Endothelial cell of umbilical vein (primary cell): ENCODE data around the gene PSMA7. TPM values are rescaled to one million over a fixed set of nuclear protein-coding genes. Genes with fewer than 3 reads are reported as not detected.

Experiments
- BruUV-seq: library from RNA; stranded (reverse); fragments of 400-500 nt; replicated peaks from 2 replicates; lab custom pipeline; 2021; lab: Mats Ljungman, UMichigan
- CTCF ChIA-PET: fragments of 300-600, 350-600 bp; sonication (Branson Sonifier 250); formaldehyde crosslinking; loops from one replicate; lab custom pipeline; 2021; ENCODE audit warnings: antibody characterized with exemption, inconsistent platforms; lab: Charles Lee
- POLR2A ChIA-PET: fragments of 300-600, 350-600 bp; sonication (Branson Sonifier 250); formaldehyde crosslinking; loops from one replicate; lab custom pipeline; 2021; ENCODE audit warnings: antibody characterized with exemption, inconsistent platforms; lab: Charles Lee
- DNase-seq: peaks from one replicate; pipeline ENCODE4 v3.0.0-alpha.2; 2011; ENCODE audit warnings: low read depth, low spot score
- FAIRE-seq: peaks from 2 replicates; lab custom pipeline; 2011; peaks lifted over from hg19 to GRCh38; lab: Jason Lieb, UNC
- H2AFZ ChIP-seq: 2 replicates; pipeline ENCODE4 v1.6.0; 2012; ENCODE audit warnings: low read depth, low read length, control low read depth, inconsistent platforms
- H3K27ac ChIP-seq: 2 replicates; pipeline ENCODE4 v1.5.1; 2011; ENCODE audit warnings: low read depth, mild to moderate bottlenecking, control low read depth, low read length, moderate library complexity; ENCODE audit not compliant: insufficient read depth
- H3K27me3 ChIP-seq, 2 experiments: 2 replicates each; pipeline versions ENCODE4 v1.6.0 to v1.6.1; 2011; ENCODE audit warnings: low read length in 2 of 2, mixed read lengths in 1 of 2; ENCODE audit not compliant: control insufficient read depth in 2 of 2, insufficient read depth in 2 of 2
- H3K36me3 ChIP-seq, 2 experiments: 2 replicates in 1 of 2; 3 replicates in 1 of 2; pipeline ENCODE4 v1.5.1; 2011; ENCODE audit warnings: low read length in 2 of 2, mild to moderate bottlenecking in 1 of 2, moderate library complexity in 1 of 2; ENCODE audit not compliant: control insufficient read depth in 2 of 2, insufficient read depth in 2 of 2; ENCODE audit errors: extremely low read depth in 1 of 2
- H3K4me1 ChIP-seq: 3 replicates; pipeline ENCODE4 v1.5.1; 2011; ENCODE audit warnings: mild to moderate bottlenecking, low read length; ENCODE audit not compliant: control insufficient read depth, insufficient read depth; ENCODE audit errors: extremely low read depth
- H3K4me2 ChIP-seq: 2 replicates; pipeline ENCODE4 v1.6.1; 2011; ENCODE audit warnings: low read length, control low read depth, mixed read lengths; ENCODE audit not compliant: insufficient read depth
- H3K4me3 ChIP-seq, 3 experiments: fragments of 200-600 bp in 1 of 3; sonication (generic), shearing (Covaris generic) in 1 of 3; replicated peaks in 1 of 3; 2 replicates each; pipeline ENCODE4 v1.5.1; 2011 to 2016; ENCODE audit warnings: control low read depth in 3 of 3, low read length in 3 of 3, mild to moderate bottlenecking in 2 of 3, inconsistent platforms in 1 of 3, low read depth in 1 of 3, moderate library complexity in 1 of 3; ENCODE audit not compliant: insufficient read depth in 1 of 3
- H3K79me2 ChIP-seq: 2 replicates; pipeline ENCODE4 v1.6.0; 2012; ENCODE audit warnings: low read length, inconsistent platforms; ENCODE audit not compliant: control insufficient read depth, insufficient read depth
- H3K9ac ChIP-seq: replicated peaks from 2 replicates; pipeline ENCODE3; 2011; ENCODE audit warnings: low read length, control low read depth; ENCODE audit not compliant: insufficient read depth; ENCODE audit errors: extremely low read depth
- H3K9me1 ChIP-seq: replicated peaks from 3 replicates; pipeline ENCODE4 v1.6.0; 2011; ENCODE audit warnings: mild to moderate bottlenecking, low read length; ENCODE audit not compliant: control insufficient read depth, insufficient read depth; ENCODE audit errors: extremely low read depth
- H3K9me3 ChIP-seq: replicated peaks from 2 replicates; pipeline ENCODE4 v1.5.1; 2012; ENCODE audit warnings: low read length, inconsistent platforms; ENCODE audit not compliant: control insufficient read depth, insufficient read depth
- H4K20me1 ChIP-seq: replicated peaks from 2 replicates; pipeline ENCODE3; 2011; ENCODE audit warnings: mild to moderate bottlenecking, low read length; ENCODE audit not compliant: control insufficient read depth, insufficient read depth; ENCODE audit errors: extremely low read depth
- CTCF ChIP-seq, 2 donors: IDR thresholded peaks; 1 replicate in 1 of 2; 2 replicates in 1 of 2; pipeline ENCODE4 v1.5.1; 2011; ENCODE audit warnings: low read length in 2 of 2, mild to moderate bottlenecking in 2 of 2, moderate library complexity in 2 of 2, control low read depth in 1 of 2, inconsistent platforms in 1 of 2, low read depth in 1 of 2; ENCODE audit not compliant: insufficient read depth in 1 of 2; ENCODE audit errors: extremely low read depth in 1 of 2
- EZH2 ChIP-seq: IDR thresholded peaks from 2 replicates; pipeline ENCODE4 v1.6.1; 2012; ENCODE audit warnings: borderline replicate concordance, low read depth, mild to moderate bottlenecking, moderate library complexity, low read length, inconsistent platforms; ENCODE audit not compliant: severe bottlenecking
- FOS ChIP-seq: IDR thresholded peaks from 2 replicates; pipeline ENCODE4 v1.6.1; 2011; ENCODE audit warnings: mild to moderate bottlenecking, low read length, moderate library complexity, borderline replicate concordance; ENCODE audit not compliant: insufficient read depth
- GATA2 ChIP-seq: IDR thresholded peaks from 2 replicates; pipeline ENCODE4 v1.7.0; 2011; ENCODE audit warnings: low read depth, mild to moderate bottlenecking, moderate library complexity, mixed read lengths, low read length; ENCODE audit not compliant: insufficient read length, insufficient read depth
- JUN ChIP-seq: IDR thresholded peaks from 2 replicates; pipeline ENCODE4 v1.6.1; 2011; ENCODE audit warnings: borderline replicate concordance, low read depth; ENCODE audit not compliant: insufficient read length, insufficient read depth
- MAX ChIP-seq: IDR thresholded peaks from 2 replicates; pipeline ENCODE4 v1.6.1; 2011; ENCODE audit not compliant: insufficient read depth, insufficient read length
- MYC ChIP-seq: IDR thresholded peaks from one replicate; pipeline ENCODE4 v1.6.1; 2011; ENCODE audit warnings: mild to moderate bottlenecking, low read depth, low read length
- POLR2A ChIP-seq: IDR thresholded peaks from 2 replicates; pipeline ENCODE4 v1.6.1; 2012; ENCODE audit warnings: low read depth, mild to moderate bottlenecking, control low read depth, low read length
- POLR2AphosphoS5 ChIP-seq: IDR thresholded peaks from 2 replicates; pipeline ENCODE4 v1.6.1; 2012; ENCODE audit warnings: low read depth, mild to moderate bottlenecking, control low read depth, low read length, moderate library complexity; ENCODE audit not compliant: insufficient read depth
- dilution Hi-C: fragments of 300-500 bp; cut with MboI; formaldehyde crosslinking; loops from one replicate; pipeline ENCODE4 v1.15.0; 2019; ENCODE audit warnings: low sequenced_read_pairs; ENCODE audit not compliant: extremely low pct_ligation_motif_present
- intact Hi-C: fragments of 100-400 bp; cut with micrococcal nuclease; formaldehyde crosslinking; loops from one replicate; pipeline ENCODE4 v1.10.0; 2022
- polyA plus RNA-seq, 4 experiments: library from polyadenylated mRNA; depleted of rRNA in 3 of 4; stranded (reverse) in 3 of 4; unstranded in 1 of 4; fragments of >200 nt; gene quantifications; 2 replicates each; pipeline versions ENCODE4 v1.2.1 to v1.2.3, GENCODE V29; 2011 to 2012; ENCODE audit warnings: missing spikeins in 1 of 4
- total RNA-seq: library from RNA; stranded (reverse); gene quantifications from 2 replicates; pipeline ENCODE4 v1.2.3, GENCODE V29; 2021

Gene PSMA7
- total and polyA plus RNA-seq, 2 donors (not counting 3 experiments of a cell fraction or from before 2014, with no cell fraction given): 393 to 826 TPM

GRCh38 chr20:62137092-62137384 is 6.2 kb downstream of the PSMA7 start:
- FAIRE-seq: no peak
- dilution Hi-C loops: no loop called here
- peaks cover 7% of the 10 kb centered on the region for H4K20me1 ChIP-seq
- H3K9me3 ChIP-seq: no peaks in the 10 kb centered on the region
- TF ChIP-seq FOS: no peak
- no peak for TF ChIP-seq CTCF (IDR thresholded peaks at IDR 0.05; ENCODE audit: extremely low read depth in 1 of 2, insufficient read depth in 1 of 2, low read depth in 1 of 2, low read length in 2 of 2)
- no peak for TF ChIP-seq MYC
- TF ChIP-seq JUN: no peak
- TF ChIP-seq GATA2: no peak
- no peak for TF ChIP-seq POLR2A
- no peak for TF ChIP-seq MAX
- TF ChIP-seq EZH2: no peak
- no peak for TF ChIP-seq POLR2AphosphoS5
- H3K27ac ChIP-seq: no peak overlapping the region
- ChIA-PET CTCF (interaction anchor here (1.2 to 6.1 kb wide), 4 partner anchors 20 to 126 kb away, joined by 3 to 75 read pairs (median 16); no protein-coding TSS in a partner anchor), POLR2A (no interaction called here)
- no peaks in the 10 kb centered on the region for H3K4me1 ChIP-seq
- H3K4me3 ChIP-seq: no peak overlapping the region
- no peak for DNase-seq
- H2AFZ ChIP-seq: no peak overlapping the region
- peaks cover 34% of the 10 kb centered on the region for H3K79me2 ChIP-seq
- no peaks in the 10 kb centered on the region for H3K9me1 ChIP-seq
- peaks cover 40 to 66% of the 10 kb centered on the region in 2 experiments for H3K36me3 ChIP-seq
- intact Hi-C loops: loop anchor here (1.0 to 5.0 kb wide), 2 partner anchors 70 to 127 kb away; partner anchors contain the start of gene TAF4
- no peak overlapping the region for H3K9ac ChIP-seq
- no TSS peak for BruUV-seq
- H3K27me3 ChIP-seq: no peaks in the 10 kb centered on the region
- no peak overlapping the region for H3K4me2 ChIP-seq
